Calu3 (cell line): ENCODE measurements around the gene KRT77. TPM values are rescaled to one million over a fixed set of nuclear protein-coding genes. Genes with fewer than 3 reads are reported as not detected.

ENCODE experiments used
- BruUV-seq: library from RNA; stranded (reverse); fragments of 400-500 nt; replicated peaks from 2 replicates; lab custom pipeline; 2021; lab: Mats Ljungman, UMichigan
- CTCF ChIA-PET: fragments of 300-600 bp; sonication (Branson Sonifier 250); formaldehyde crosslinking; loops from one replicate; lab custom pipeline; 2022; ENCODE audit warnings: antibody characterized with exemption; lab: Charles Lee
- DNase-seq: peaks from one replicate; pipeline ENCODE4 v3.0.0; 2022
- H3K27ac Mint-ChIP-seq: one replicate; pipeline ENCODE4 v1.8.0; 2022; ENCODE audit warnings: mixed read lengths; ENCODE audit not compliant: unreplicated experiment
- H3K27me3 Mint-ChIP-seq: one replicate; pipeline ENCODE4 v1.8.0; 2022; ENCODE audit warnings: mixed read lengths; ENCODE audit not compliant: unreplicated experiment
- H3K36me3 Mint-ChIP-seq: one replicate; pipeline ENCODE4 v1.8.0; 2022; ENCODE audit warnings: mild to moderate bottlenecking, moderate library complexity, mixed read lengths; ENCODE audit not compliant: insufficient read depth, unreplicated experiment
- H3K4me1 Mint-ChIP-seq: one replicate; pipeline ENCODE4 v1.8.0; 2022; ENCODE audit warnings: mild to moderate bottlenecking, low read depth, mixed read lengths; ENCODE audit not compliant: unreplicated experiment
- H3K4me3 Mint-ChIP-seq: one replicate; pipeline ENCODE4 v1.8.0; 2022; ENCODE audit warnings: mild to moderate bottlenecking, low read depth, moderate library complexity, mixed read lengths; ENCODE audit not compliant: unreplicated experiment
- H3K9me3 Mint-ChIP-seq: one replicate; pipeline ENCODE4 v1.8.0; 2022; ENCODE audit warnings: low read depth, mixed read lengths; ENCODE audit not compliant: unreplicated experiment
- CTCF ChIP-seq: fragments of 200-600 bp; IDR thresholded peaks from one replicate; pipeline ENCODE4 v1.8.0; 2022; ENCODE audit warnings: antibody characterized with exemption; ENCODE audit not compliant: unreplicated experiment
- intact Hi-C: fragments of 100-400 bp; cut with micrococcal nuclease; formaldehyde crosslinking; loops from one replicate; pipeline ENCODE4 v1.10.0; 2022; ENCODE audit not compliant: unreplicated experiment
- total RNA-seq: library from RNA; stranded (reverse); gene quantifications from 2 replicates; pipeline ENCODE4 v1.2.3, GENCODE V29; 2022

KRT77 gene
- total RNA-seq, 1 experiment from 2014 or later = not detected

- no peak for TF ChIP-seq CTCF
- no TSS peak for BruUV-seq
- Mint-ChIP-seq H3K27ac (no peak overlapping the region), H3K27me3 (peaks cover 95% of the 10 kb centered on the region), H3K9me3 (no peaks in the 10 kb centered on the region), H3K4me3 (peak overlapping the region; percentile 50), H3K4me1 (peaks cover 26% of the 10 kb centered on the region), H3K36me3 (no peaks in the 10 kb centered on the region)
- CTCF ChIA-PET = no interaction called here
- DNase-seq = peak; percentile 13
- intact Hi-C loops = no loop called here
Observed at GRCh38 chr12:52691076-52691840, 12.1 kb downstream of the KRT77 start.

GRCh38 chr12:52690351-52691075 lies 12.8 kb downstream of the KRT77 start:
- peak overlapping the region; percentile 50 for H3K4me3 Mint-ChIP-seq
- H3K9me3 Mint-ChIP-seq = no peaks in the 10 kb centered on the region
- no TSS peak for BruUV-seq
- H3K36me3 Mint-ChIP-seq = no peaks in the 10 kb centered on the region
- peaks cover 26% of the 10 kb centered on the region for H3K4me1 Mint-ChIP-seq
- peaks cover 95% of the 10 kb centered on the region for H3K27me3 Mint-ChIP-seq
- CTCF ChIA-PET = no interaction called here
- DNase-seq = no peak
- no peak for TF ChIP-seq CTCF
- intact Hi-C loops = no loop called here
- H3K27ac Mint-ChIP-seq = no peak overlapping the region

GRCh38 chr12:52689936-52690335 lies 13.4 kb downstream of the KRT77 start:
- H3K27me3 Mint-ChIP-seq = peaks cover 95% of the 10 kb centered on the region
- H3K4me1 Mint-ChIP-seq = peaks cover 26% of the 10 kb centered on the region
- BruUV-seq = no TSS peak
- no peak overlapping the region for H3K4me3 Mint-ChIP-seq
- H3K9me3 Mint-ChIP-seq = no peaks in the 10 kb centered on the region
- TF ChIP-seq CTCF = no peak
- no peak for DNase-seq
- no peak overlapping the region for H3K27ac Mint-ChIP-seq
- no peaks in the 10 kb centered on the region for H3K36me3 Mint-ChIP-seq
- intact Hi-C loops = no loop called here
- CTCF ChIA-PET = no interaction called here

GRCh38 chr12:52689239-52689638 lies 14.1 kb downstream of the KRT77 start:
- Mint-ChIP-seq H3K9me3 (no peaks in the 10 kb centered on the region), H3K4me3 (no peak overlapping the region), H3K27me3 (peaks cover 95% of the 10 kb centered on the region), H3K27ac (no peak overlapping the region), H3K4me1 (peaks cover 26% of the 10 kb centered on the region), H3K36me3 (no peaks in the 10 kb centered on the region)
- CTCF ChIA-PET = no interaction called here
- no peak for DNase-seq
- intact Hi-C loops = no loop called here
- no peak for TF ChIP-seq CTCF
- no TSS peak for BruUV-seq
